Hepatic stellate cell (primary cell): ENCODE measurements around the gene ELP4.

Experiments used
- DNase-seq: peaks from one replicate; pipeline ENCODE4 v3.0.0; 2011; ENCODE audit warnings: low spot score

ELP4 gene

DNA sequence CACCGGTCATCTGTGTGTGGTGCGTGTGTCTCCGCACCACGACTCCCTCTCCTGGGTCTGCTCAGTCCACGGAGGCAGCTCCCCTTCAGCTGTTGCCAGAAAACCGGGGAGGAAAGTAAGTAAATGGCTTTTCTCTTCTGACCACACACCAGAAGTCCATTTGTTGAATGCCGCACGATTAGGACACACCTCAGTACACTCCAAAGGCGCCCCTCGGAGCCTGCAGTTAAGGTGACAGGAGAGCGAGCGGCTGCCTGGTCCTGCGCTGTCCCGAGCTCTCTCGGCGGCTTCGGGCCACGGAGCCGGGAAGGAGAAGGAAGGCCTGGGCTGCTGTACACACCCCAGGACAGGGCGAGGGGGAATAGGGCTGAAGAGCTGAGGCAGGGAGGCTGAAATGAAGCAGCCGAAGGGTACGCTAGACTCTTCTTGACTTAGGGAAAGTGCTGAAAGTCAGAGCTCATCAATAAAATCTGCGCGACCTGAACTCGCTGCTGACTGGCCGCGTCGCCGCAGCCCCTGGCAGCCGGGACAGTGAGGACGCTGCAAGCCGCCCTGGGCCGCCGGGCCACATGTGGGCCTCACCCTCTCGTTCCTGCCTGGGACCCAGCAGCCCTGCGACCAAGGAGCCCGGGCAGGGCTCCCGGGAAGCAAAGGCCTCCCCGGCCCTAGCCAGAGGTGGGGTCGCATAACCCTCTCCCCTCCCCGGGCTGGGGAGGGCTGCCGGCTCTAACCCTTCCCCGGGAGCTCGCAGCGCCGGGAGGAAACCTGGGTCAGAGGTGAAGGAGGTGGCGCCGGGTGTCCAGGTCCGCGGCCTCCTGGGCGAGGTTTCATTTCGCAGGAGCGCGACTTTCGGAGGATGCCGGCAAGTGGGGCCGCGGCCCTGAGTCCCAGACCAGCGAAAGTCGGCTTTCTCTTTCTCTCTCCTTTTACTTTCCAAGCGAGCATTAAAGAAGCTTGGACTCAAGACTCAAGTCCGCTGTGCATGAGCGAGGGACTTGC lies 303.1 kb downstream of the ELP4 start:
- DNase-seq, result no peak

DNA sequence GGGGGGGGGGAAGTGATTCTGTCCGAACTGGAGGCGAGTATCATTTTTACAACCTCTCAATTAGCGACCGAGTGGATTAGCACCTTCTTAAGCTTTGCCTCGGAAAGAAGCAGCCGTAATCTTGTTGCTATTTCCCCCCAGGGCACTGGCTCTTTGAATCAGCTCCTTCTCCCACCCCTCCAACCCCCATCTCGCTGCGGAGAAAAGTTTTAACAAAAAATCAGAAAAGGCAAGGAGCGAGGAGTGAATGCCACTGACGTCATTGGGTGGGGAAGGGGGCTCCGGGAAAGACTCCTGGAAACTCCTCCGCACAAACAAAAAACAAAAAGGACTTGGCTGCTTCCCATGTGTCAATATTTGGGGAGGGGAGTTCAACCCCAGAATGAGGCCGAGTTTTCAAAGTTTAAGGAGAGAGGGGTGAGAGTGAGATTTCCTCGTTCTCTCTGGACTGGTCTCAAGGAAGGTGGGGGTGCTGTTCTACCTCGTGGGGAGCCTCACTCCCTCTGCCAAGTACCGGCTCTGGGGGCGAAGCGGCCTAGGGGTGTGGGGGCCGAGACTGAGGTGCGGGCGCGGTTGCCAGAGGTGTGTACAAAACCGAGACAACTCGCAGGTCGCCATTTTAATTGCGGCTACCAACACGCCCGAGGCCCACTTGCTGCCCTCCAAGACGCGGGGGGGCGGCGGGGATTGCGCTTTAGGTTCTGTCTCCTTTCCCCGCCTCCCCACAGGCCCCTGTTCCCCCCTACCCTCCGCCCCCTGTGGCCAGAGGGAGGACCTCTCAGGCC lies 304.0 kb downstream of the ELP4 start:
- no peak for DNase-seq

DNA sequence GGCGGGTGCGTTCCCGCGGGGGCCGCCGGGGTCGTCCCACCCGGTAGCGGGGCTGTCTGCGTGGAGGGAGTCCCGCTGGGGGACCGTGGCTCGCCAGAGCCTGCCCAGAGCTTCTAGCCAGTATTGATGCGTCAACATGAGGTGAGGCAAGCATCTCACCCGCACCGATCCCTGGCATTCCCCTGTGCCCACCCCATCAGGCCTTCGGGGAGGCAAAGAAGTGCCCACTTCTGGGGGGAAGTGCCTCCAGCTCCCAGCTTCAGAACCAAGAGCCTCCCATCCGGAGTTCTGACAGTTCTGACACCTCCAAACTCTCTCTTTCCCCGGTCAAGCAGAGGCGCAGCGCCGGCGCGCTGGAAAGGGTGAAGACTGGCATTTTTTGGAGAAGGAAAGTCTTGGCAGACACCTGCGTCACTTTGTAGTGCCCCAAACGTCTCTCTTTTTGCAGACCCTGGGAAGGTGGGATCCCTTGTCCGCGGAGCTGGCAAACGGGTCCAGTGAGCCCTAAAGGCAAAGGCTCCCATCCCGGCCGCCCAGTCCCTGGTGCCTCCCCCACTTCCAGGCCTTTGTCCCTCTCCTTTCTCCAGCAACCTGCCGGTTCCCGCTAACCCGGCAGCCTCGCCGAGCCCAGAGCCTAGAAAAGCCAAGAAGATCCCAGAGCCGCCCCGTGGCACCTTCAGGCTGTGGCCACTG lies 304.8 kb downstream of the ELP4 start:
- DNase-seq, result no peak

- no peak for DNase-seq
Measured at GRCh38 chr11:31815711-31816467, 306.3 kb downstream of the ELP4 start.

DNA sequence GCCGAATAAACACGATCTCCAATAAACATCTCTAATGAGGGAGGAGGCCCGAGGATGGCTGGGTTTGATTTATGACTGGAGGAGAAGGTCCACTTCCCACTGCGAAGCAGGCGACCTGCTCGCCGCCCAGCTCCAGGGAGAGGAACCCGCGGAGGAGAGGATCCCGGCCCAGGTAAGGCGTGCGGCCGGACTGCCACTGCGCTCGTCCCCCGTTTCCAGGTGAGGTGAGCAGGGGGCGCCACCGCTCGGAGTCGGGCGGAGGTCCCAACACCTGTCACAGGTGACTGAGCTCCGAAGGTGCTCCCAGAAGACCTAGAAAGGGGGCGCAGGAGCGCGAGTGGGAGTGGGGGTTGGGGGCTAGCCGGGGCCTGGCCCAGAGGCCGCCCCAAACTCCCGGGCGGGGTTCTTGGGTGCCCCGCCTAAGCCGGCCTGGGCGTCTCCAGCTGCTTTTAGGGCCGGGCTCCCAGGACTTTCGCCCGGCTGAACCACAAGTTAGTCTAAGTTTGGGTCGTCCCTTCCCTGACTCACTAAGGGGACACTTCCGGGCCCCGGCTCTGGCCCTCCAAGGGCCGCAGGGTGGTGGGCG lies 307.0 kb downstream of the ELP4 start:
- no peak for DNase-seq

GRCh38 chr11:31817054-31817620 lies 307.6 kb downstream of the ELP4 start:
- no peak for DNase-seq

DNA sequence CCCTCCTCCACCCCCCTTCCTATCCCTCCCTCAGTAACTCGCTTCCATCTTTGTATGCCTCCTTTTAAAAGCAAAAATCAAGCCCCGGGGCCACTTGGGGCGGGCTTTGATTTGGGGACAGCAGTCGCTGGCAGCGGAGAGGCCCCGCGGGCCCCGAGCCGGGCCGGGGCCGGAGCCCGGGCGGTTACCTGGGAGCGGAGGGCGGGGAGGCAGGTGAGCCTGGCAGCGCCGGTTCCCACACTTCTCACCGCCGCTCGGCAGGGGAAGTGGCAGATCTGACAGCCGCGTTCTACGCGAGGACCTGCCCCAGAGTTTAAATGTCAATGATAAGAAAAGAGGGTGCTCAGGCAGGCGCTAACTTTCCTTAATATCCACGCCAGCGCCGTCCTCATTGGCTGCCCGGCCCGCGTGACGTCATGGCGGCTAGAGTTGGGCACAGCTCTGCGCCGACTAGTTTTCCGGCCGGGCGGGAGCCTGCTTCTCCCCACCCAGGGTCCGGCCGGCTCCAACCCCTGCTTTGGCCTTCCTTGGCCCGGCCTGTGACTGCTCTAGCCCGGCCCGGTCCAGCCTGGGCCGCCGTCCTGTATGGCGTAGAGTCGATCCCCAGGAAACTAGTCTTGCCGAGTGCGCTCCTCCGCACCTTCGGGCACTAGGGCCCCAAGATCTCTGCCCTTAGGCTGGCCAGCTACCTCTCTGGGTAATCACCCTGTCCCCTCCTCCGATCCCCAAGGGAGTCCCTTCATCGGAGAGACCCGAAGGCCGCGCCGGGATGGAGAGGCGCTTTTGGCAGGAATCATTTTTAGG lies 308.3 kb downstream of the ELP4 start:
- no peak for DNase-seq

DNA sequence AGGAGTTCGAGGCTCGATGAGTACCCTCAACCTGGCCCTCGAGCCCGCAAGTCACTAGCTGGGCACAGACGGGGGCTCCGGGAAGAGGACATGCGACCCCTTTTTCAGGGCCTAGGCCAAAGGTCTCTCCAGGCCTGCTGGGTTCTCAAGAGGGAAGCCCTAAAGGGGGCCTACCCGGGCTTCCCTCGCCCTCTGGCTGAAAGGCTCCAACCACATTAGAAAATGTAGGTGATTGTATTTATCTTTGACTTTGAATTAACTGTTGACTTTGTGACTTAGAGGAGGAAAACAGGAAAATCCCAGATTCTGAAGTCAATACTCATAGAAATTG lies 308.8 kb downstream of the ELP4 start:
- no peak for DNase-seq

GRCh38 chr11:31818874-31819331 lies 309.3 kb downstream of the ELP4 start:
- no peak for DNase-seq

DNA sequence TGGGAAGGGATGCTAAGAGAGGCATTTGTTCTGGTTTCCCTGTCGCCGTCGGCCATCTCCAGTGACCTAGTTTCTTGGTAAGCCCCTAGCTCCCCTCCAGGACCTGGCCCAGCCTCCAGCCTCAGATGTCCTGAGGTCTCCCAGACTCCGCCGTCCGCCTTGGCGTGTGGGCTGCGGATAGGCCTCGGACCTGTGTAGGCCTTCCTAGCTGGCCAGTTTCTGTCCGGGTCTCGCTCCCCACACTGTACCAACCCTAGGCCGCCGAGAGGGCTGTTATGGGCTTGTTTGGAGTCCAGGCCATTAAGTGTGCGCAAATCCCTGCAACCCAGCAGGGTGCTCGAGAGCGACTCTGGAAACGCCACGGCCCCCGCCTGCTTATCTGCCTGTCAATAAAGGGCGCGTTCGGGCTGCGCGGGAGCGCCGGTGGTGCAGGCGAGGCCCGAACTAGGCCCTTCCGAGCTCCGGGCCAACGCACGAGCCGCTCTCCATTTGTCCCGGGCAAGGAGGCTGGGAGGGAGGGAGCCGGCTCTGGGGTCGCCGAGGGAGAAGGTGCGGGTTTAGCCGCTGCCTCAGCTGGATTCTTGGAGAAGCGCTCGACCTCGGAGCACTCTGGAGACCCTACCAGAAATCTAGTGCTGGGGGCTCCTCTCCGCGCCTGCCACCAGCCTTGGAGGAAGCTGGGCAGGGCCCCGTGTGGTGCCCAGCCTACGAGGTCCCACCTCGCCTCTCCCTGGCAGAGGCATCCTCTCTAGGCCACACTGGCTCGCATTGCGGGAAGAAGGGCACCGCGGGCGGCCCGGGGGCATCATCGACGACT lies 310.3 kb downstream of the ELP4 start:
- no peak for DNase-seq

- no peak for DNase-seq
Measured at GRCh38 chr11:31820438-31820818, 310.9 kb downstream of the ELP4 start.

DNA sequence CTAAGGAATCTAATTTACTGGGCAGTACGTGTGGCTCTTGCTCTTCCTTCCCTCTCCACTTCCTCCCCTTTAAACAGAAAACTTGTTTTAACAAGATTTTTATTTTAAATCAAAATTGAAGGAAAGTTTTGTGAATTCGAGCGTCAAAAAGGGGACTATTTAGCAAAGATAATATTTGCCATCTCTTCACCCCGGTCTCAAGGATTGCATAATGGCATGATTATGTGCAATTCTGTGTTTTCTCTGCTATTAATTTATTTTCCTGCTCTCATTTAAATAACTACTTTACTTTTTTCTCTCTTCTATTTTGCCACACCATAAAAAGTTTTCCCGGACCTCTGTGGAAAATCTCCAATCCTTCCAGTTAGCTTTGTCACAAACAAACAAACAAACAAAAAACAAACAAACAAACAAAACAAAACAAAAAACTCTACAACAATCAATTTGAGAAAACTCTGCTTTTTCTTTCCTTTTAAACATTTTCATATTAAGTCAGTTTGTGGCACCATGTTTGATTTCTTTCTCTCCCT lies 311.7 kb downstream of the ELP4 start:
- DNase-seq, result no peak

GRCh38 chr11:31821766-31822165 lies 312.2 kb downstream of the ELP4 start:
- DNase-seq, result no peak

DNA sequence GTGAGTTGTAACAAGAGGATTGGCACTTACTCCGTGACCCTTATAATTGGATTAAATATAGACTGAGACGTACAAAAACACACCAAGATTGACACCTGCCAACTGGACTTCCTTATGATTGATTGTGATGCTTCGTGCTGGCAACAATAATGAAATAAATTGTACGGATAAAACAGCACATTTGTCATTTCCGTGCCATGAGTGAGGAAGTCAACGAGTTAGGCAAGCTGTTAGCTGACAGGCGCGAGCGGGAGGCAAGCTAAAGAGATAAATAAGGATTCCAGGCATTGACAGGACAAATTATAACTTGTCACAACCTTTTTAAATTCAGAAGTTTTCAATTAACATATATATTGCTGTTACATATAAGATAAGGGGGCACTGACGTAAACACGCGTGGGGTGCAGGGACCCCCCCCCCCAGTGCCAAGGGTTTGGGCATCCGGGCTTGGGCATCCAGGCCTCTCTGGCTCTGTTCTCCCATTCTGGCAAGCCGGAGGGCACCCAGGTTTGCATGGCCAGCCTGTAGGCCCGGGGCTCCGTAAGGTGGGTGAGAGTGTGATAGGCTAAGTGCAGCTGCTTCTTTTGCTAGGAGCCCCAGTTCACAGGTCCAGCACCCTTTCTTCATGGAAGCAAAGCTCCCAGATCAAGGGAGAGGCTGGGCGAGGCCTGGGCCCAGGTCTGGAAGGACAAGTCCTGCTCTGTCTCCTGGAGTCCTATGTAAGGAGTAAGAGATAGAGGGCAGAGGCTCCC lies 312.8 kb downstream of the ELP4 start:
- no peak for DNase-seq

GRCh38 chr11:31822927-31823643 lies 313.5 kb downstream of the ELP4 start:
- no peak for DNase-seq

GRCh38 chr11:31823644-31824331 lies 314.2 kb downstream of the ELP4 start:
- no peak for DNase-seq

- DNase-seq, result no peak
Measured at GRCh38 chr11:31824332-31824878, 314.8 kb downstream of the ELP4 start.
